ENCODE data around the gene SPATA46.

GRCh38 chr1:162420120-162420519 lies 43.5 kb upstream of the SPATA46 start:
- TF ChIP-seq POLR2AphosphoS5 (IDR thresholded peaks at IDR 0.05; ENCODE audit: insufficient read depth, low read depth, low read length) (no peak), CTCF (IDR thresholded peaks at IDR 0.05; ENCODE audit: extremely low read depth in 1 of 2, insufficient read depth in 1 of 2, low read depth in 1 of 2, low read length in 2 of 2) (no peak), FOS (IDR thresholded peaks at IDR 0.05; ENCODE audit: borderline replicate concordance, insufficient read depth, low read length) (no peak), EZH2 (IDR thresholded peaks at IDR 0.05; ENCODE audit: borderline replicate concordance, low read depth, low read length, severe bottlenecking) (no peak), POLR2A (IDR thresholded peaks at IDR 0.05; ENCODE audit: low read depth, low read length) (no peak), JUN (IDR thresholded peaks at IDR 0.05; ENCODE audit: borderline replicate concordance, insufficient read depth, insufficient read length, low read depth) (no peak)
- TF ChIP-seq, protein P1, sequence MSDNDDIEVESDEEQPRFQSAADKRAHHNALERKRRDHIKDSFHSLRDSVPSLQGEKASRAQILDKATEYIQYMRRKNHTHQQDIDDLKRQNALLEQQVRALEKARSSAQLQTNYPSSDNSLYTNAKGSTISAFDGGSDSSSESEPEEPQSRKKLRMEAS (IDR thresholded peaks at IDR 0.05; ENCODE audit: insufficient read depth, insufficient read length) = no peak
